K562 (cell line): Measurements from ENCODE around the gene RHOV. TPM values are rescaled to one million over a fixed set of nuclear protein-coding genes. Genes with fewer than 3 reads are reported as not detected.
A peak's percentile ranks its signal among the peaks of the same experiment; 100 is the strongest.

Source experiments
- ATAC-seq: fragments of 200-7000 bp; cut with Tn5 transposase; 3 replicates; pipeline ENCODE4 v1.9.1; 2020; ENCODE audit warnings: moderate library complexity
- BruUV-seq: library from RNA; stranded (reverse); fragments of 400-500 nt; replicated peaks from 2 replicates; lab custom pipeline; 2021; lab: Mats Ljungman, UMichigan
- CTCF ChIA-PET: fragments of 300-600 bp; formaldehyde crosslinking; extraction: SDS; loops from one replicate; lab custom pipeline; 2021; ENCODE audit warnings: low intra/inter-chr PET ratio; lab: Yijun Ruan, JAX
- POLR2A ChIA-PET: fragments of 300-600, 350-650 bp; sonication (Branson Sonifier 250); formaldehyde crosslinking; extraction: SDS; loops from one replicate; lab custom pipeline; 2021; ENCODE audit warnings: antibody characterized with exemption, inconsistent platforms; lab: Yijun Ruan, JAX
- DNase-seq, 4 experiments: peaks; one replicate each; pipeline versions ENCODE4 v3.0.0 to v3.0.0-alpha.2; 2011 to 2018; ENCODE audit warnings: low spot score in 3 of 4, mixed read lengths in 3 of 4; ENCODE audit errors: extremely low read depth in 1 of 4
- FAIRE-seq: peaks from 2 replicates; lab custom pipeline; 2011; peaks lifted over from hg19 to GRCh38; lab: Jason Lieb, UNC
- H2AFZ ChIP-seq: 2 replicates; pipeline ENCODE4 v1.6.0; 2011; ENCODE audit warnings: low read depth, low read length, control low read depth, inconsistent platforms
- H3K27ac ChIP-seq: fragments of 200-600 bp; 3 replicates; pipeline ENCODE4 v1.8.0; 2011; ENCODE audit warnings: low read depth, mild to moderate bottlenecking, control low read depth, inconsistent platforms, low read length, moderate library complexity, mixed read lengths; ENCODE audit errors: extremely low read depth
- H3K27me3 ChIP-seq, 2 experiments: fragments of 300-600 bp in 1 of 2; 2 replicates in 1 of 2; 3 replicates in 1 of 2; pipeline versions ENCODE4 v1.6.0 to v1.8.0; 2011; ENCODE audit warnings: inconsistent platforms in 2 of 2, low read length in 2 of 2, mild to moderate bottlenecking in 1 of 2, mixed read lengths in 1 of 2, moderate library complexity in 1 of 2; ENCODE audit not compliant: control insufficient read depth in 2 of 2, insufficient read depth in 2 of 2
- H3K36me3 ChIP-seq: fragments of 300-600 bp; 3 replicates; pipeline ENCODE4 v1.8.0; 2011; ENCODE audit warnings: mild to moderate bottlenecking, low read length, inconsistent platforms; ENCODE audit not compliant: control insufficient read depth, insufficient read depth
- H3K4me1 ChIP-seq, 2 experiments: fragments of 200-600 bp in 1 of 2; replicated peaks in 1 of 2; 2 replicates in 1 of 2; 3 replicates in 1 of 2; pipeline versions ENCODE4 v1.5.1 to v1.8.0; 2011; ENCODE audit warnings: inconsistent platforms in 2 of 2, low read length in 2 of 2, mild to moderate bottlenecking in 1 of 2, mixed read lengths in 1 of 2, moderate library complexity in 1 of 2; ENCODE audit not compliant: control insufficient read depth in 2 of 2, insufficient read depth in 2 of 2
- H3K4me2 ChIP-seq: 2 replicates; pipeline ENCODE4 v1.6.1; 2011; ENCODE audit warnings: low read length, control low read depth, inconsistent platforms, mixed read lengths; ENCODE audit not compliant: insufficient read depth
- H3K4me3 ChIP-seq: fragments of 200-600 bp; sonication (generic), shearing (Covaris generic); 2 replicates; pipeline ENCODE4 v1.5.1; 2016; ENCODE audit warnings: control low read depth, inconsistent platforms
- H3K79me2 ChIP-seq: fragments of 200-600 bp; 3 replicates; pipeline ENCODE4 v1.8.0; 2011; ENCODE audit warnings: low read length, inconsistent platforms; ENCODE audit not compliant: control insufficient read depth, insufficient read depth
- H3K9ac ChIP-seq, 2 experiments: 2 replicates each; pipeline versions ENCODE4 v1.6.0 to v1.6.1; 2011; ENCODE audit warnings: low read depth in 2 of 2, low read length in 2 of 2, control low read depth in 1 of 2, inconsistent platforms in 1 of 2, mild to moderate bottlenecking in 1 of 2, mixed read lengths in 1 of 2; ENCODE audit not compliant: insufficient read depth in 1 of 2
- H3K9me1 ChIP-seq: one replicate; pipeline ENCODE4 v1.6.0; 2011; ENCODE audit warnings: inconsistent platforms, mild to moderate bottlenecking, low read length, moderate library complexity; ENCODE audit not compliant: control insufficient read depth, insufficient read depth
- H3K9me3 ChIP-seq: replicated peaks from 2 replicates; pipeline ENCODE4 v1.5.1; 2011; ENCODE audit warnings: low read depth, low read length, inconsistent platforms; ENCODE audit not compliant: control insufficient read depth, insufficient read depth
- H4K20me1 ChIP-seq: replicated peaks from 2 replicates; pipeline ENCODE4 v1.6.1; 2011; ENCODE audit warnings: low read length, inconsistent platforms, mixed read lengths; ENCODE audit not compliant: control insufficient read depth, insufficient read depth
- FOXK1 ChIP-seq: sonication (generic); formaldehyde crosslinking; IDR thresholded peaks from 2 replicates; pipeline ENCODE4 v1.8.0; 2022; ENCODE audit warnings: missing genetic modification reagents, mild to moderate bottlenecking, borderline replicate concordance
- GATAD2A ChIP-seq: fragments of 450-650 bp; IDR thresholded peaks from 2 replicates; pipeline ENCODE4 v1.6.1; 2017
- GTF2E2 ChIP-seq: fragments of 200-800 bp; sonication (Bioruptor generic); IDR thresholded peaks from 2 replicates; pipeline ENCODE4 v1.6.1; 2016; ENCODE audit warnings: missing genetic modification characterization, missing compliant biosample characterization
- KAT2B ChIP-seq: IDR thresholded peaks from one replicate; pipeline ENCODE4 v1.6.1; 2012; ENCODE audit warnings: low read depth, mild to moderate bottlenecking, control low read depth, inconsistent platforms, low read length, moderate library complexity
- KDM1A ChIP-seq, 2 experiments: fragments of 450-650 bp; IDR thresholded peaks; 2 replicates each; pipeline ENCODE4 v1.6.1; 2016; ENCODE audit warnings: mild to moderate bottlenecking in 2 of 2
- RBM22 ChIP-seq: fragments of 200-400 bp; formaldehyde crosslinking; IDR thresholded peaks from 2 replicates; pipeline ENCODE4 v1.6.1; 2018; ENCODE audit warnings: low read length, low read depth; ENCODE audit not compliant: poor library complexity, severe bottlenecking
- WGBS: fragments of 100-300 bp; shearing (Covaris generic); methylation state at CpG from one replicate; pipeline ENCODE4 v1.1.6; 2016; ENCODE audit warnings: low coverage, mixed read lengths; ENCODE audit not compliant: insufficient coverage; ENCODE audit errors: missing lambda C conversion rate; 5-methylcytosine and 5-hydroxymethylcytosine counted together
- in situ Hi-C: fragments of 300-500 bp; cut with MboI; formaldehyde crosslinking; loops from 4 replicates; pipeline ENCODE4 v1.15.0; 2018; ENCODE audit warnings: inconsistent platforms, mixed read lengths
- intact Hi-C: fragments of 100-400 bp; cut with micrococcal nuclease; formaldehyde crosslinking; loops from 2 replicates; pipeline ENCODE4 v1.14.2; 2022
- polyA plus RNA-seq, 8 experiments: library from polyadenylated mRNA; depleted of rRNA in 4 of 8; stranded (reverse) in 5 of 8; unstranded in 3 of 8; fragments of >200 nt; fragmentation: Nextera tagmentation in 2 of 8; fragmentation: Illumina TruSeq in 1 of 8; extraction: Ambion mirVana in 2 of 8; extraction: Trizol in 1 of 8; gene quantifications; 2 replicates each; pipeline versions ENCODE4 v1.2.1 to v1.2.3, GENCODE V29; 2011 to 2014; ENCODE audit warnings: inconsistent platforms in 1 of 8, missing spikeins in 1 of 8
- total RNA-seq, 7 experiments: library from RNA; depleted of rRNA in 6 of 7; stranded (reverse); fragments of >200 nt in 6 of 7; fragmentation: Illumina TruSeq in 2 of 7; extraction: Trizol in 2 of 7; gene quantifications; 2 replicates each; pipeline versions ENCODE4 v1.2.1 to v1.2.3, GENCODE V29; 2011 to 2021; ENCODE audit warnings: low replicate concordance in 1 of 7
- TF ChIP-seq, protein P1 (sequence below): fragments of 200-800 bp; sonication (Bioruptor generic); IDR thresholded peaks from 2 replicates; pipeline ENCODE4 v1.6.1; 2017; ENCODE audit warnings: missing genetic modification characterization, missing compliant biosample characterization
- TF ChIP-seq, protein P2 (sequence below): fragments of 450-650 bp; formaldehyde crosslinking; IDR thresholded peaks from 2 replicates; pipeline ENCODE4 v1.4.0; 2020; ENCODE audit warnings: mild to moderate bottlenecking, mixed read lengths

RHOV gene
- total and polyA plus RNA-seq, 9 of the 15 experiments (the other 6 are each of a cell fraction or from before 2014, with no cell fraction given) = 0.08 to 2.0 (median 1.1) TPM

DNA sequence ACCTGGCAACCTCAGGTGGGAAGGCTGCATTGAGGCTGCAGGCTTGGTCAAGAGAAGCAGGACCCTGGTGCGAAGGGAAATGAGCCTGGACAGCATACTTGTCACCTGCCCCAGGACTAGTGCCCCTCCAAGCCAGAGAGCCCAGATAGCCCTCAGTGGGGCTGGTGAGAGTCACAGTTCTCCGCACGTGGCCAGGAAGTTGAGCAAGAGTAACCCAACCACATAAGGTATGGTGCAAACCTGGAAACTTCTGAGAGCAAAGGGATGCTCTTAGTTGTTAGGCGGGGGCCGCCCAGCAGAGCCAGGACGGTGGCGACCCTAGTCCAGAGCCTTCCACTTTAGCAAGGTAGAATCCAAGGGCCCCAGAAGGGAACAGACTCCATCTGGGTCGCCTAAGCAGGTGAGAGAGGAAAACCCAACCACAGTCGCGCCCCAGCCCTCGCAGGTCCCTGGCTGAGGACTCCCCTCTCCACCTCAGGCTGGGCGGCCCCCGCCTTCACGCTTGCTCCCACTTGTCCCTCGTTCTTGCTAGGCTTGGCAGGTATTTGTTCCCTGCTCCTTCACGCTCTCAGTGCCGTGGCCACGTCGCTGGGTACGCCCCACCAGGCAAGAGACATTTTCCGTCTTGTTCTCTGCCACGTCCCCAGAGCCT is 19.1 kb upstream of the RHOV start:
- intact Hi-C loops = loop anchor here (5.0 to 10.0 kb wide), 3 partner anchors 188 to 298 kb away; partner anchors contain the start of gene KNL1
- no peak for FAIRE-seq
- Histone ChIP-seq H3K9me3 (no peaks in the 10 kb centered on the region), H3K4me2 (no peak overlapping the region), H3K9me1 (no peaks in the 10 kb centered on the region), H2AFZ (peak overlapping the region; percentile 99; the same call in 1 of the 2 replicates), H4K20me1 (no peaks in the 10 kb centered on the region), H3K27me3 (no peaks in the 10 kb centered on the region), H3K27ac (no peak overlapping the region), H3K79me2 (peaks cover 17% of the 10 kb centered on the region), H3K4me1 (peaks cover 8 to 16% of the 10 kb centered on the region in 2 experiments; a peak in 4 of 5 replicates), H3K9ac (peak overlapping the region in 1 of 2 experiments; percentile 54; a peak in 2 of 4 replicates), H3K36me3 (peaks cover 19% of the 10 kb centered on the region; the same call in 2 of the 3 replicates), H3K4me3 (no peak overlapping the region)
- ChIA-PET CTCF (interaction anchor here (0.5 to 6.7 kb wide), 5 partner anchors 35 to 640 kb away, joined by 3 to 75 read pairs (median 5); no protein-coding TSS in a partner anchor), POLR2A (interaction anchor here (1.3 to 1.9 kb wide), 2 partner anchors 20 to 104 kb away, joined by 4 to 5 read pairs; partner anchors contain the start of gene RHOV)
- 39% methylated on average over 20 of the region's 22 CpGs for WGBS
- in situ Hi-C loops = loop anchor here (5.0 to 10.0 kb wide), 2 partner anchors 36 to 218 kb away; no protein-coding TSS in a partner anchor
- TF ChIP-seq KDM1A (IDR thresholded peaks at IDR 0.05) (no peak), GTF2E2 (no peak), GATAD2A (no peak), RBM22 (no peak), FOXK1 (CRISPR knock-in tag) (no peak), KAT2B (no peak)
- TF ChIP-seq, protein P1, sequence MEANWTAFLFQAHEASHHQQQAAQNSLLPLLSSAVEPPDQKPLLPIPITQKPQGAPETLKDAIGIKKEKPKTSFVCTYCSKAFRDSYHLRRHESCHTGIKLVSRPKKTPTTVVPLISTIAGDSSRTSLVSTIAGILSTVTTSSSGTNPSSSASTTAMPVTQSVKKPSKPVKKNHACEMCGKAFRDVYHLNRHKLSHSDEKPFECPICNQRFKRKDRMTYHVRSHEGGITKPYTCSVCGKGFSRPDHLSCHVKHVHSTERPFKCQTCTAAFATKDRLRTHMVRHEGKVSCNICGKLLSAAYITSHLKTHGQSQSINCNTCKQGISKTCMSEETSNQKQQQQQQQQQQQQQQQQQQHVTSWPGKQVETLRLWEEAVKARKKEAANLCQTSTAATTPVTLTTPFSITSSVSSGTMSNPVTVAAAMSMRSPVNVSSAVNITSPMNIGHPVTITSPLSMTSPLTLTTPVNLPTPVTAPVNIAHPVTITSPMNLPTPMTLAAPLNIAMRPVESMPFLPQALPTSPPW (CRISPR knock-in tag) = no peak
- TF ChIP-seq, protein P2, sequence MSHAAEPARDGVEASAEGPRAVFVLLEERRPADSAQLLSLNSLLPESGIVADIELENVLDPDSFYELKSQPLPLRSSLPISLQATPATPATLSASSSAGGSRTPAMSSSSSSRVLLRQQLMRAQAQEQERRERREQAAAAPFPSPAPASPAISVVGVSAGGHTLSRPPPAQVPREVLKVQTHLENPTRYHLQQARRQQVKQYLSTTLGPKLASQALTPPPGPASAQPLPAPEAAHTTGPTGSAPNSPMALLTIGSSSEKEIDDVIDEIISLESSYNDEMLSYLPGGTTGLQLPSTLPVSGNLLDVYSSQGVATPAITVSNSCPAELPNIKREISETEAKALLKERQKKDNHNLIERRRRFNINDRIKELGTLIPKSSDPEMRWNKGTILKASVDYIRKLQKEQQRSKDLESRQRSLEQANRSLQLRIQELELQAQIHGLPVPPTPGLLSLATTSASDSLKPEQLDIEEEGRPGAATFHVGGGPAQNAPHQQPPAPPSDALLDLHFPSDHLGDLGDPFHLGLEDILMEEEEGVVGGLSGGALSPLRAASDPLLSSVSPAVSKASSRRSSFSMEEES (CRISPR knock-in tag) = no peak
- no TSS peak for BruUV-seq
- DNase-seq = no peak
- no peak for ATAC-seq
